Mesenchymal stem cell (in vitro differentiated cells and primary cell): Measurements from ENCODE around the gene SMYD2.

ENCODE experiments used
- DNase-seq: peaks from one replicate; pipeline ENCODE4 v3.0.0-alpha.2; 2013
- H2AFZ ChIP-seq: one replicate; pipeline ENCODE4 v1.6.1; 2013; ENCODE audit warnings: low read depth, mild to moderate bottlenecking, control low read depth, inconsistent platforms, low read length, moderate library complexity
- H2AK5ac ChIP-seq: 2 replicates; pipeline ENCODE4 v1.6.1; 2013; ENCODE audit warnings: low read length, moderate library complexity, mild to moderate bottlenecking, inconsistent platforms; ENCODE audit not compliant: severe bottlenecking
- H2BK120ac ChIP-seq: one replicate; pipeline ENCODE4 v1.6.1; 2013; ENCODE audit warnings: low read depth, mild to moderate bottlenecking, inconsistent platforms, low read length, moderate library complexity
- H2BK12ac ChIP-seq, 2 experiments: one replicate each; pipeline ENCODE4 v1.6.1; 2013; ENCODE audit warnings: inconsistent platforms in 2 of 2, low read length in 2 of 2, mild to moderate bottlenecking in 2 of 2, moderate library complexity in 2 of 2, control low read depth in 1 of 2
- H2BK15ac ChIP-seq: one replicate; pipeline ENCODE4 v1.6.1; 2013; ENCODE audit warnings: mild to moderate bottlenecking, low read depth, inconsistent platforms; ENCODE audit not compliant: poor library complexity, severe bottlenecking
- H2BK5ac ChIP-seq: 2 replicates; pipeline ENCODE4 v1.6.1; 2013; ENCODE audit warnings: low read depth, mild to moderate bottlenecking, low read length, control low read depth, inconsistent platforms; ENCODE audit not compliant: poor library complexity, severe bottlenecking
- H3K14ac ChIP-seq, 2 experiments: one replicate each; pipeline ENCODE4 v1.6.1; 2013; ENCODE audit warnings: inconsistent platforms in 2 of 2, low read length in 2 of 2, control low read depth in 1 of 2, mild to moderate bottlenecking in 1 of 2, moderate library complexity in 1 of 2
- H3K18ac ChIP-seq, 2 experiments: one replicate each; pipeline ENCODE4 v1.6.1; 2013; ENCODE audit warnings: inconsistent platforms in 2 of 2, low read length in 2 of 2, control low read depth in 1 of 2, low read depth in 1 of 2, mild to moderate bottlenecking in 1 of 2
- H3K23ac ChIP-seq, 2 experiments: one replicate each; pipeline ENCODE4 v1.6.1; 2013; ENCODE audit warnings: inconsistent platforms in 2 of 2, low read length in 2 of 2, mild to moderate bottlenecking in 2 of 2, moderate library complexity in 2 of 2, control low read depth in 1 of 2
- H3K27ac ChIP-seq: 2 replicates; pipeline ENCODE4 v1.5.1; 2013; ENCODE audit warnings: mild to moderate bottlenecking, moderate library complexity, low read length, control low read depth, inconsistent platforms; ENCODE audit not compliant: poor library complexity, severe bottlenecking
- H3K27me3 ChIP-seq, 2 experiments: 2 replicates each; pipeline versions ENCODE4 v1.6.1 to v1.7.0; 2013; ENCODE audit warnings: low read length in 2 of 2, mild to moderate bottlenecking in 2 of 2, moderate library complexity in 2 of 2, control low read depth in 1 of 2, inconsistent platforms in 1 of 2; ENCODE audit not compliant: control insufficient read depth in 1 of 2, insufficient read depth in 1 of 2
- H3K36me3 ChIP-seq, 2 experiments: 2 replicates each; pipeline versions ENCODE4 v1.6.1 to v1.7.0; 2013; ENCODE audit warnings: low read length in 2 of 2, control low read depth in 1 of 2, inconsistent platforms in 1 of 2, low read depth in 1 of 2, mild to moderate bottlenecking in 1 of 2; ENCODE audit not compliant: insufficient read depth in 2 of 2, control insufficient read depth in 1 of 2
- H3K4ac ChIP-seq, 2 experiments: one replicate each; pipeline ENCODE4 v1.6.1; 2013; ENCODE audit warnings: inconsistent platforms in 2 of 2, low read length in 2 of 2, mild to moderate bottlenecking in 2 of 2, moderate library complexity in 2 of 2, control low read depth in 1 of 2, low read depth in 1 of 2
- H3K4me1 ChIP-seq: 2 replicates; pipeline ENCODE4 v1.6.1; 2013; ENCODE audit warnings: low read depth, low read length, control low read depth; ENCODE audit not compliant: control insufficient read depth, insufficient read depth
- H3K4me2 ChIP-seq: 2 replicates; pipeline ENCODE4 v1.6.1; 2013; ENCODE audit warnings: low read length, mild to moderate bottlenecking, inconsistent platforms; ENCODE audit not compliant: poor library complexity, severe bottlenecking
- H3K4me3 ChIP-seq, 2 experiments: 2 replicates each; pipeline versions ENCODE4 v1.5.1 to v1.7.0; 2013; ENCODE audit warnings: low read length in 2 of 2, mild to moderate bottlenecking in 2 of 2, control low read depth in 1 of 2, low read depth in 1 of 2; ENCODE audit not compliant: insufficient read depth in 1 of 2
- H3K79me1 ChIP-seq: replicated peaks from 2 replicates; pipeline ENCODE4 v1.6.1; 2013; ENCODE audit warnings: mild to moderate bottlenecking, control low read depth, low read length, inconsistent platforms; ENCODE audit not compliant: poor library complexity, severe bottlenecking
- H3K9ac ChIP-seq: 2 replicates; pipeline ENCODE4 v1.7.0; 2013; ENCODE audit warnings: mild to moderate bottlenecking, low read length, moderate library complexity
- H3K9me3 ChIP-seq: 2 replicates; pipeline ENCODE4 v1.7.0; 2013; ENCODE audit warnings: mild to moderate bottlenecking, low read length; ENCODE audit not compliant: control insufficient read depth
- H4K8ac ChIP-seq: one replicate; pipeline ENCODE4 v1.6.1; 2013; ENCODE audit warnings: inconsistent platforms, mild to moderate bottlenecking, low read length, moderate library complexity
- H4K91ac ChIP-seq: one replicate; pipeline ENCODE4 v1.6.1; 2013; ENCODE audit warnings: mild to moderate bottlenecking, low read length, inconsistent platforms
- WGBS: methylation state at CpG from one replicate; pipeline ENCODE4 v1.1.7; 2013; ENCODE audit warnings: mixed read lengths; 5-methylcytosine and 5-hydroxymethylcytosine counted together

Gene SMYD2

GRCh38 chr1:214351551-214352277 is 70.8 kb downstream of the SMYD2 start:
- Histone ChIP-seq H3K27me3 (no peaks in the 10 kb centered on the region), H2BK120ac (no peak overlapping the region), H3K4me2 (no peak overlapping the region), H2AK5ac (no peak overlapping the region), H3K79me1 (peaks cover 5% of the 10 kb centered on the region), H3K9me3 (no peaks in the 10 kb centered on the region), H3K18ac (no peak overlapping the region), H2BK12ac (no peak overlapping the region), H4K91ac (no peak overlapping the region), H3K23ac (no peak overlapping the region), H3K27ac (peak overlapping the region; percentile 7), H2AFZ (no peak overlapping the region), H3K36me3 (peaks cover 35 to 74% of the 10 kb centered on the region in 2 experiments), H4K8ac (peak overlapping the region; percentile 9), H2BK15ac (no peak overlapping the region), H2BK5ac (no peak overlapping the region), H3K4ac (no peak overlapping the region), H3K4me3 (no peak overlapping the region), H3K14ac (no peak overlapping the region), H3K4me1 (peaks cover 6% of the 10 kb centered on the region), H3K9ac (no peak overlapping the region)
- WGBS = 89% methylated on average over 2 of the region's 2 CpGs
- DNase-seq = no peak

DNA sequence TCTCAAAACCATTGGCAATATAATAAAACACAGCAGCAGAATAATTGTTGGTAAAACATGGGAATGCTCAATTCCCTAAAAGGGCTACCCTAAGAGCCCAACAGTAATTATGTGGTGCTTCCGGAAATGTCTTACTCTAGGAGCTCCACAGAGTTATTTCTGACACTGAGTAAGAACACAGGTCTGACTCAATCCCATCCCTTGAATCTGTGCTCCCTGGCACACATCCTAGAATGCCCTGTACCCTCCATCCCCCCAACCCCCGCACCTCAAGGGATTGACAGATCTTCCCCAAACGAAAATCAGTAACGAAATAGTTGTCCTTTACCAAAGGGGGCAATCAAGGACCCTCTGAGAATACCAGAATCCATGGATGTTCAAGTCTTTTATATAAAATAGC is 71.9 kb downstream of the SMYD2 start:
- Histone ChIP-seq H2BK12ac (no peak overlapping the region), H3K23ac (no peak overlapping the region), H3K9ac (no peak overlapping the region), H2BK120ac (no peak overlapping the region), H3K4me2 (no peak overlapping the region), H3K4ac (no peak overlapping the region), H3K4me1 (peaks cover 6% of the 10 kb centered on the region), H2AK5ac (no peak overlapping the region), H2AFZ (no peak overlapping the region), H2BK5ac (no peak overlapping the region), H3K14ac (no peak overlapping the region), H3K9me3 (no peaks in the 10 kb centered on the region), H3K4me3 (no peak overlapping the region), H3K36me3 (peaks cover 41 to 74% of the 10 kb centered on the region in 2 experiments), H2BK15ac (no peak overlapping the region), H3K18ac (no peak overlapping the region), H3K79me1 (peaks cover 5% of the 10 kb centered on the region), H4K91ac (no peak overlapping the region), H3K27ac (no peak overlapping the region), H4K8ac (no peak overlapping the region), H3K27me3 (no peaks in the 10 kb centered on the region)
- WGBS = 98% methylated on average over 4 of the region's 4 CpGs
- DNase-seq = no peak

- Histone ChIP-seq H4K8ac (no peak overlapping the region), H4K91ac (no peak overlapping the region), H2BK15ac (no peak overlapping the region), H3K27ac (peak overlapping the region; percentile 70), H2BK5ac (no peak overlapping the region), H2AK5ac (no peak overlapping the region), H3K4me2 (no peak overlapping the region), H3K4me1 (peaks cover 3% of the 10 kb centered on the region), H3K18ac (no peak overlapping the region), H3K27me3 (no peaks in the 10 kb centered on the region), H3K23ac (no peak overlapping the region), H3K36me3 (peaks cover 46 to 71% of the 10 kb centered on the region in 2 experiments), H3K4me3 (no peak overlapping the region), H3K14ac (no peak overlapping the region), H3K4ac (no peak overlapping the region), H2AFZ (no peak overlapping the region), H2BK12ac (no peak overlapping the region), H3K9me3 (no peaks in the 10 kb centered on the region), H2BK120ac (no peak overlapping the region), H3K79me1 (peaks cover 9% of the 10 kb centered on the region), H3K9ac (no peak overlapping the region)
- DNase-seq = peak; percentile 72
- WGBS = 85% methylated on average over 2 of the region's 4 CpGs
Measured at GRCh38 chr1:214354440-214355148, 73.6 kb downstream of the SMYD2 start.

DNA sequence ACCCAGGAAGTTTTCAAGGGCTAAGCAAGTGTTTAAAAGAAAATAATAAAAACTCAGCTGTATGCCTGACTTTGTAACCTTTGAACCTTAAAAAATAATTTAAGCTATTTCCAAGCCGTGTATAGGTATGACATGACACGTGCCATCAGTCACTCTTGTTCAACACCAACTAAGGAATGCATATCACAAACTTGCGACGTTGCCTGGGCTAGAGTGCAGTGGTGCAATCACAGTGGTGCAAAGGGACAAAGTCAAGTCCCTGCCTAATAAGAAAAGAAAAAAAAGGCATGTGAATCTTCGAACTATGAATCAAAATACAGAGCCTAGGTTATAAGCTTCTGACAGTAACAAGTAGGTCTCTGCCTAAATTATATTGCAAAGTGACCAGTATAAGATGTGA is 79.2 kb downstream of the SMYD2 start:
- Histone ChIP-seq H3K27ac (no peak overlapping the region), H2BK5ac (no peak overlapping the region), H3K79me1 (peaks cover 21% of the 10 kb centered on the region), H4K91ac (no peak overlapping the region), H3K27me3 (no peaks in the 10 kb centered on the region), H3K4me2 (no peak overlapping the region), H3K4me3 (no peak overlapping the region), H3K4ac (no peak overlapping the region), H3K23ac (no peak overlapping the region), H2AK5ac (no peak overlapping the region), H2BK12ac (no peak overlapping the region), H3K36me3 (peaks cover 64 to 68% of the 10 kb centered on the region in 2 experiments), H3K4me1 (peaks cover 8% of the 10 kb centered on the region), H4K8ac (no peak overlapping the region), H3K9ac (no peak overlapping the region), H2AFZ (no peak overlapping the region), H2BK15ac (no peak overlapping the region), H3K14ac (no peak overlapping the region), H3K9me3 (no peaks in the 10 kb centered on the region), H3K18ac (no peak overlapping the region), H2BK120ac (no peak overlapping the region)
- 96% methylated on average over 4 of the region's 5 CpGs for WGBS
- no peak for DNase-seq
